MM.1S (cell line): ENCODE data around the gene POP7.
"Not testable (repeated sequence)": the region's sequence is repeated elsewhere in the genome, so short reads cannot be mapped to it uniquely, and the experiment has no call there.

Experiments
- DNase-seq: peaks from one replicate; pipeline ENCODE4 v3.0.0-alpha.2; 2015
- H2AFZ ChIP-seq: fragments of 300-600 bp; sonication (generic); 2 replicates; pipeline ENCODE4 v1.6.0; 2016; ENCODE audit warnings: antibody characterized with exemption, low read length
- H3F3A ChIP-seq: fragments of 300-600 bp; sonication (generic); 2 replicates; pipeline ENCODE4 v1.6.1; 2016; ENCODE audit warnings: mild to moderate bottlenecking, antibody characterized with exemption, low read length, moderate library complexity, mixed read lengths; ENCODE audit not compliant: insufficient read depth
- H3K27ac ChIP-seq: fragments of 300-600 bp; sonication (generic); 2 replicates; pipeline ENCODE4 v1.5.1; 2016; ENCODE audit warnings: mild to moderate bottlenecking, low read length
- H3K27me3 ChIP-seq: fragments of 300-600 bp; sonication (generic); replicated peaks from 2 replicates; pipeline ENCODE4 v1.6.0; 2016; ENCODE audit warnings: low read length; ENCODE audit not compliant: insufficient read depth
- H3K36me3 ChIP-seq: fragments of 300-600 bp; sonication (generic); replicated peaks from 2 replicates; pipeline ENCODE4 v1.6.1; 2016; ENCODE audit warnings: mild to moderate bottlenecking, low read length, mixed read lengths; ENCODE audit not compliant: insufficient read depth
- H3K4me1 ChIP-seq: fragments of 300-600 bp; sonication (generic); 2 replicates; pipeline ENCODE4 v1.6.1; 2016; ENCODE audit warnings: low read length, mixed read lengths
- H3K4me2 ChIP-seq: fragments of 300-600 bp; sonication (generic); 2 replicates; pipeline ENCODE4 v1.6.0; 2016; ENCODE audit warnings: low read depth, low read length
- H3K4me3 ChIP-seq: fragments of 300-600 bp; sonication (generic); 2 replicates; pipeline ENCODE4 v1.5.1; 2016; ENCODE audit warnings: low read length, mixed read lengths
- H3K79me2 ChIP-seq: fragments of 300-600 bp; sonication (generic); 2 replicates; pipeline ENCODE4 v1.6.1; 2016; ENCODE audit warnings: mixed run types, low read length, mixed read lengths
- H3K9ac ChIP-seq: fragments of 300-600 bp; sonication (generic); 2 replicates; pipeline ENCODE4 v1.6.1; 2016; ENCODE audit warnings: low read length, mixed read lengths
- H3K9me2 ChIP-seq: fragments of 300-600 bp; sonication (generic); replicated peaks from 2 replicates; pipeline ENCODE4 v1.6.1; 2016; ENCODE audit warnings: mild to moderate bottlenecking, low read length, mixed read lengths; ENCODE audit not compliant: insufficient read depth
- H3K9me3 ChIP-seq: fragments of 300-600 bp; sonication (generic); replicated peaks from 2 replicates; pipeline ENCODE4 v1.6.1; 2016; ENCODE audit warnings: mild to moderate bottlenecking, low read length, mixed read lengths; ENCODE audit not compliant: insufficient read depth
- H4K20me1 ChIP-seq: fragments of 300-600 bp; sonication (generic); 2 replicates; pipeline ENCODE4 v1.6.1; 2016; ENCODE audit warnings: mild to moderate bottlenecking, low read length, moderate library complexity, mixed read lengths; ENCODE audit not compliant: insufficient read depth
- CTCF ChIP-seq: fragments of 300-600 bp; sonication (generic); IDR thresholded peaks from 2 replicates; pipeline ENCODE4 v1.5.1; 2016; ENCODE audit warnings: antibody characterized with exemption, low read length, mixed read lengths
- EZH2 ChIP-seq: fragments of 300-600 bp; sonication (generic); optimal IDR thresholded peaks from 2 replicates; pipeline ENCODE3; 2017; ENCODE audit warnings: low read depth, mild to moderate bottlenecking, antibody characterized with exemption, low read length, mixed read lengths
- EZH2phosphoT487 ChIP-seq: fragments of 300-600 bp; sonication (generic); IDR thresholded peaks from 2 replicates; pipeline ENCODE4 v1.6.1; 2018; ENCODE audit warnings: antibody characterized with exemption, low read length

POP7 gene

GRCh38 chr7:100699018-100699417 lies 6.9 kb upstream of the POP7 start:
- Histone ChIP-seq H2AFZ (no peak overlapping the region), H3K36me3 (no peaks in the 10 kb centered on the region), H3K4me1 (peaks cover 14% of the 10 kb centered on the region), H3F3A (peaks cover 13% of the 10 kb centered on the region), H4K20me1 (no peaks in the 10 kb centered on the region), H3K9me3 (no peaks in the 10 kb centered on the region), H3K27me3 (peaks cover 81% of the 10 kb centered on the region), H3K79me2 (no peaks in the 10 kb centered on the region), H3K9ac (no peak overlapping the region), H3K27ac (no peak overlapping the region), H3K4me3 (no peak overlapping the region), H3K9me2 (no peaks in the 10 kb centered on the region), H3K4me2 (no peak overlapping the region)
- DNase-seq, result no peak
- TF ChIP-seq EZH2 (no peak), CTCF (no peak), EZH2phosphoT487 (no peak)

- H3K4me3 ChIP-seq, H3K79me2 ChIP-seq, H3K9me2 ChIP-seq, H3K9ac ChIP-seq, DNase-seq, H3K4me2 ChIP-seq, H3K9me3 ChIP-seq, H3K27ac ChIP-seq, H3K4me1 ChIP-seq, H2AFZ ChIP-seq, H3F3A ChIP-seq, H3K36me3 ChIP-seq, H4K20me1 ChIP-seq: not testable (repeated sequence)
- peaks cover 65% of the 10 kb centered on the region for H3K27me3 ChIP-seq
Measured at GRCh38 chr7:100701089-100701488, 4.8 kb upstream of the POP7 start.

GRCh38 chr7:100705320-100705752 lies 585 bp upstream of the POP7 start:
- no peaks in the 10 kb centered on the region; the same call in 1 of the 2 replicates for H3K36me3 ChIP-seq
- no peaks in the 10 kb centered on the region for H3K9me3 ChIP-seq
- peak overlapping the region; percentile 96 for H3K4me3 ChIP-seq
- TF ChIP-seq EZH2phosphoT487, result no peak
- peak; percentile 95 for TF ChIP-seq CTCF
- peaks cover 8% of the 10 kb centered on the region; the same call in 1 of the 2 replicates for H3K4me1 ChIP-seq
- peaks cover 4% of the 10 kb centered on the region; the same call in 1 of the 2 replicates for H3F3A ChIP-seq
- no peaks in the 10 kb centered on the region for H3K9me2 ChIP-seq
- H3K4me2 ChIP-seq, result peak overlapping the region; percentile 85
- peaks cover 16% of the 10 kb centered on the region for H3K79me2 ChIP-seq
- peak; percentile 73 for DNase-seq
- H3K27ac ChIP-seq, result peak overlapping the region; percentile 83
- H4K20me1 ChIP-seq, result no peaks in the 10 kb centered on the region
- peak overlapping the region; percentile 95 for H3K9ac ChIP-seq
- H3K27me3 ChIP-seq, result peaks cover 34% of the 10 kb centered on the region
- peak overlapping the region; percentile 79 for H2AFZ ChIP-seq

- peak overlapping the region; percentile 88 for H3K4me2 ChIP-seq
- H3K27ac ChIP-seq, result no peak overlapping the region
- peak overlapping the region; percentile 95 for H3K9ac ChIP-seq
- H3K4me3 ChIP-seq, result peak overlapping the region; percentile 96
- TF ChIP-seq EZH2phosphoT487 (no peak), EZH2 (no peak), CTCF (no peak)
- H3K9me3 ChIP-seq, result no peaks in the 10 kb centered on the region
- no peak for DNase-seq
- no peaks in the 10 kb centered on the region; the same call in 1 of the 2 replicates for H3K36me3 ChIP-seq
- H3K79me2 ChIP-seq, result peaks cover 16% of the 10 kb centered on the region
- no peaks in the 10 kb centered on the region for H4K20me1 ChIP-seq
- peaks cover 20% of the 10 kb centered on the region for H3K27me3 ChIP-seq
- H3K4me1 ChIP-seq, result peaks cover 8% of the 10 kb centered on the region; the same call in 1 of the 2 replicates
- peaks cover 4% of the 10 kb centered on the region; the same call in 1 of the 2 replicates for H3F3A ChIP-seq
- no peaks in the 10 kb centered on the region for H3K9me2 ChIP-seq
- peak overlapping the region; percentile 89; the same call in 1 of the 2 replicates for H2AFZ ChIP-seq
Measured at GRCh38 chr7:100706672-100707311, 871 bp downstream of the POP7 start.
